ENCODE measurements around the gene NEU2. TPM values are rescaled to one million over a fixed set of nuclear protein-coding genes. Genes with fewer than 3 reads are reported as not detected.

The NEU2 gene
- total RNA-seq, 1 experiment from 2014 or later: not detected

DNA sequence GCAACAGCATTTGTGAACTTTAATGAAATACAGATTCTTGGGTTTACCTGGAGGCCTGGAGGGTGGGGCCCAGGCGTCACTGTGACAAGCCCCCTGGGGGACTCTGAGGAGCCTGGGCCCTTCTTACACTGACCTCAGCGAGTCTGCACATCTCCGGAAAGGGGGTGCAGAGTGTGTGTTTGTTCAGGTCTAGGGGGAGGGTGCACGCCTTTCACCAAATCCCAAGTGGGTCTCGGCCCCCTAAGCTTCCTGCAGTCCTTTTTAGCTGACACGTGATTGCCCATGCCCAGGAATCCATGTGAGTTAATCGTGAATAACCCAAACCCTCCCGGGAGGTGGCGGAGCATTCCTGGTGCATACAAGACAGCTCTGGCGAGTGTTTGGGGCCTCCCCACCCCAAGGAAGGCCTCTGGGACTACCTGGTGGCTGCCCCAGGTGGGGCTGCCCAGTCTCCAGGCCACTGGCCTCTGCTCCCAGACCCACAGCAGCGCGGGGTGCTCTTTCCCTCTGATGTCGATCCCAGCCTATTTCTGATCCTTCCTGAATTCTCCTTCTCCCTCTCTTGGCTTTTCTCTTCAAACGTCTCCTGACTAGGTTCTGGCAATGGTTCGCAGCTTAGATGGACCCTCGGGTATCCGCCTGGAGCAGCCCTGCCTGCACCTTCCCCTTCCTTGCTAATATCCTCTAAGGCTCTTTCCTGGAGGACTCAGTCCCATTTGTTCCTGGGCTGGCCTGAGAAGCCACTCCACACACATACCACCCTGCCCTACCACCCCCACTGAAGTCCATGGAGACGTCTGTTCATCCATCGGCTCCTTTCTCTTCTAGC lies 29.4 kb upstream of the NEU2 start:
- Histone ChIP-seq H3K27me3 (ENCODE audit: insufficient read depth, low read length) (no peaks in the 10 kb centered on the region), H3K79me2 (ENCODE audit: insufficient read depth, low read length) (no peaks in the 10 kb centered on the region), H3K9ac (ENCODE audit: extremely low read depth, insufficient read length, low read length) (no peak overlapping the region), H3K4me2 (ENCODE audit: insufficient read depth, insufficient read length, low read length) (no peak overlapping the region), H3K27ac (ENCODE audit: insufficient read length, low read depth, low read length) (no peak overlapping the region), H3K18ac (ENCODE audit: insufficient read length, low read depth, low read length) (no peak overlapping the region), H2BK120ac (ENCODE audit: low read depth, low read length, poor library complexity, severe bottlenecking) (no peak overlapping the region), H3K4me1 (ENCODE audit: insufficient read depth, low read length) (no peaks in the 10 kb centered on the region), H4K20me1 (ENCODE audit: control insufficient read depth, insufficient read depth, insufficient read length) (no peaks in the 10 kb centered on the region), H2BK12ac (ENCODE audit: insufficient read length, low read depth, low read length) (no peak overlapping the region), H3K23me2 (ENCODE audit: insufficient read length, low read depth, low read length, poor library complexity, severe bottlenecking) (no peaks in the 10 kb centered on the region), H3K4ac (ENCODE audit: low read depth, low read length) (no peak overlapping the region), H3K23ac (ENCODE audit: insufficient read length, low read depth, low read length) (no peak overlapping the region), H3K14ac (ENCODE audit: insufficient read depth, low read length) (no peak overlapping the region), H3K56ac (ENCODE audit: insufficient read length, low read depth, low read length) (no peak overlapping the region), H4K91ac (ENCODE audit: insufficient read length, low read depth, low read length) (no peak overlapping the region), H4K8ac (replicated peaks; ENCODE audit: insufficient read length, low read depth, low read length) (no peak overlapping the region), H3K79me1 (ENCODE audit: insufficient read depth, low read depth, low read length, poor library complexity, severe bottlenecking) (no peaks in the 10 kb centered on the region), H2BK20ac (ENCODE audit: low read depth, low read length, poor library complexity, severe bottlenecking) (no peak overlapping the region), H3T11ph (ENCODE audit: low read length) (no peak overlapping the region), H3K9me3 (ENCODE audit: control insufficient read depth, low read depth, low read length) (no peaks in the 10 kb centered on the region), H2BK15ac (ENCODE audit: low read depth, low read length) (no peak overlapping the region), H2BK5ac (ENCODE audit: insufficient read length, low read length) (no peak overlapping the region), H2AFZ (ENCODE audit: low read length) (no peak overlapping the region), H4K5ac (ENCODE audit: insufficient read length, low read depth, low read length) (no peak overlapping the region), H2AK5ac (ENCODE audit: insufficient read length, low read length) (no peak overlapping the region)
- no peaks in the 10 kb centered on the region for H3K36me3 Mint-ChIP-seq (ENCODE audit: insufficient read depth in 1 of 3, low read depth in 3 of 3)
- H3K27me3 Mint-ChIP-seq (ENCODE audit: low read depth): peaks cover 2% of the 10 kb centered on the region
- peak; percentile 22 for DNase-seq
- H3K27ac Mint-ChIP-seq: peak overlapping the region in 1 of 3 experiments; percentile 82; a peak in 2 of 7 replicates
- H3K9me3 Mint-ChIP-seq: no peaks in the 10 kb centered on the region
- WGBS (ENCODE audit: extremely low coverage, insufficient read length, low lambda C conversion rate): no CpG with 5 or more reads among the region's 19 CpGs
- H3K4me3 Mint-ChIP-seq: no peak overlapping the region
- TF ChIP-seq, protein P1, sequence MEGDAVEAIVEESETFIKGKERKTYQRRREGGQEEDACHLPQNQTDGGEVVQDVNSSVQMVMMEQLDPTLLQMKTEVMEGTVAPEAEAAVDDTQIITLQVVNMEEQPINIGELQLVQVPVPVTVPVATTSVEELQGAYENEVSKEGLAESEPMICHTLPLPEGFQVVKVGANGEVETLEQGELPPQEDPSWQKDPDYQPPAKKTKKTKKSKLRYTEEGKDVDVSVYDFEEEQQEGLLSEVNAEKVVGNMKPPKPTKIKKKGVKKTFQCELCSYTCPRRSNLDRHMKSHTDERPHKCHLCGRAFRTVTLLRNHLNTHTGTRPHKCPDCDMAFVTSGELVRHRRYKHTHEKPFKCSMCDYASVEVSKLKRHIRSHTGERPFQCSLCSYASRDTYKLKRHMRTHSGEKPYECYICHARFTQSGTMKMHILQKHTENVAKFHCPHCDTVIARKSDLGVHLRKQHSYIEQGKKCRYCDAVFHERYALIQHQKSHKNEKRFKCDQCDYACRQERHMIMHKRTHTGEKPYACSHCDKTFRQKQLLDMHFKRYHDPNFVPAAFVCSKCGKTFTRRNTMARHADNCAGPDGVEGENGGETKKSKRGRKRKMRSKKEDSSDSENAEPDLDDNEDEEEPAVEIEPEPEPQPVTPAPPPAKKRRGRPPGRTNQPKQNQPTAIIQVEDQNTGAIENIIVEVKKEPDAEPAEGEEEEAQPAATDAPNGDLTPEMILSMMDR (conservative IDR thresholded peaks at IDR 0.05): no peak
- H3K4me1 Mint-ChIP-seq: no peaks in the 10 kb centered on the region

All from H9 (cell line).